Pulmonary artery endothelial cell (primary cell): ENCODE data around the gene ATP1A4. TPM values are rescaled to one million over a fixed set of nuclear protein-coding genes. Genes with fewer than 3 reads are reported as not detected.

Source experiments
- DNase-seq: peaks from one replicate; pipeline ENCODE4 v3.0.0-alpha.2; 2011; ENCODE audit warnings: low read depth, low spot score
- total RNA-seq: library from RNA; depleted of rRNA; stranded (reverse); fragments of >200 nt; gene quantifications from 2 replicates; pipeline ENCODE4 v1.2.3, GENCODE V29; 2014

ATP1A4 gene
- total RNA-seq, 1 donor from 2014 or later, result not detected

- no peak for DNase-seq
Observed at GRCh38 chr1:160171980-160172379, 20.6 kb downstream of the ATP1A4 start.

DNA sequence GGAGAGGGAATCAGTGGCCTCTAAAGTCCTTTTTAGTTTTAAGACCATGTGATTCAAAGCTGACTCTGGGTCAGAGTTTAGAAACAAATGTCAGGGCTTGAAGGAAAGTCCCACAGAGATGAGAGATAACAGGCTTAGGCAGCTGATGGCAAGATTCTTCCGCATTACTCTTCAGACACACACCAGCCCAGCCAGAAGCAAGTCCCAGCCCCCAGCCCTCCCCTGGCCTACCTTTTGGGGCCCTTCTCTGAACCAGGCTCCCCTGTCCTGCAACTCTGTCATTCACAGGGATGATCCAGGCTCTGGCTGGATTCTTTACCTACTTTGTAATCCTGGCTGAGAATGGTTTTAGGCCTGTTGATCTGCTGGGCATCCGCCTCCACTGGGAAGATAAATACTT, 25.8 kb downstream of the ATP1A4 start:
- no peak for DNase-seq

- DNase-seq, result no peak
Observed at GRCh38 chr1:160177667-160178066, 26.3 kb downstream of the ATP1A4 start.

DNA sequence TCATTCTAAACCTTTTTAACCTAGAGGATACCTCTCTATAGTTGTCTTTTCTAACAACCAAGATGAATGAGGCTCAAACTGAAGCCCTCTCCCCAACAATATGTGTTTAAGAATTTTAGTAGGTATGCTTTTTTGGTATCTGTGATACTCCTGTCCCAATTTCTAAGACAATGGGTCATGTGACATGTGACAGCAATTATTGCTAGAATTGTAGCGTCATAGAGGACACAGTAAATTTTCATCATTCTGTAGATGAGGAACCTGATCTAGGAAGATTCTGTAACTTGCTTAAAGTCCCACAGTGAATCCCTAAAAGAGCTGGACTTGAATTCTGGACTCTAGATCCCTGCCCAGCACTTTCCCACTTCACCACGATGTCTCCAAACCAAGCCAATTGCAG, 27.3 kb downstream of the ATP1A4 start:
- DNase-seq, result no peak

- DNase-seq, result no peak
Observed at GRCh38 chr1:160179336-160179735, 27.9 kb downstream of the ATP1A4 start.

DNA sequence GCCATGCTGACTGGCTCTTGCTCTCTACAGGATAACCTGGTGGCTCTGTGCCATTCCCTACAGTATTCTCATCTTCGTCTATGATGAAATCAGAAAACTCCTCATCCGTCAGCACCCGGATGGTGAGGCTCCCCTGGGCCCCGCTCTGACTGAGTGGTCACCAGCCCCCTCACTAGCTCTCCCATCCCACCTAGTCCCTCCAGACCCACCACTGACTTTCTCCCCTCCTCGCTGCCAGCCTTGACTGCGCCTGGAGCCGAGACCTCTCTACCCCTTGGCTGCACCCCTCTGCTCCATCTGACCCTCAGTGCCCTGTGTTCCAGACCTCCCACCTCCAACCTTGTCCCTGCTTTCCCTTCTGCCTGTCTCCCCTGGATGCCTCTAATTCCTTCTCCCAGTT, 34.8 kb downstream of the ATP1A4 start:
- no peak for DNase-seq

DNA sequence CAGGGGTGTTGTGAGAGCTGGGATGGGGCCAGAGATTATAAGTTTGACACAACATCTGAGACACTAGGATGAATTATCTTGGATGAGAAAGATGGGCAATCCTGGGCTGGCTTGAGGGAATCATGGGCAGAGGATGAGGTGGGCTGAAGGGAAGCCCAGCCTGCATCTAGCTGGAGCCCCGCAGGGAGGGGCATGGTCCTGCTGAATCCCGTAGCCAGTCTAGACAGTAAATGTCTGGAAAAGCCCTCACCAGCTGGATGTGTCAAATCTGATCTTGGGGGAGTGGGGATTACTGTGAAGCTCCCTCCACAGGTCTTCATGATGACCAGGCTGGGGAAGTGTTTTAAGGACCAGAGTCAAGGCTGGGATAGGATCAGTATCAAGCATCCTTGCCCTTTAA, 35.3 kb downstream of the ATP1A4 start:
- DNase-seq, result no peak

DNA sequence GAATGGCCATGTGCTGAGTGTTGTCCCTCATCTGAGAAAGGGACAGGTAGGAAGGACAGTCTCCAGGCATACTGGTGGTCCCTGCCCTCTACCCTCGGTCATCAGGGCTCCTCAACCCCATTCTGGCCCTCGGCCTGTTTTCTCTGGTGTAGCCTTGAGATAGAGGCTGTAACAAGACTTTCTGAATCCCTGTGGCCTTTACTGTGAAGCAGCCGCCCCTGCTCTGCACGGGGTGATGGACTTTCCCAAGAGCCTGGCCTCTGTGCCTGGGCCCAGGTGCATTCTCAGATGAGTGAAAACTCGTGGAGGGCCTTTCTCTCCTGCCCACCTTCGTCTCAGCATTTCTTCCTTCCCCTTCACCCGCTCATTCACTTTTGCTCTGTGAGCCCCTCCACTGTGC, 36.0 kb downstream of the ATP1A4 start:
- DNase-seq, result no peak

GRCh38 chr1:160188341-160188740, 36.9 kb downstream of the ATP1A4 start:
- no peak for DNase-seq

DNA sequence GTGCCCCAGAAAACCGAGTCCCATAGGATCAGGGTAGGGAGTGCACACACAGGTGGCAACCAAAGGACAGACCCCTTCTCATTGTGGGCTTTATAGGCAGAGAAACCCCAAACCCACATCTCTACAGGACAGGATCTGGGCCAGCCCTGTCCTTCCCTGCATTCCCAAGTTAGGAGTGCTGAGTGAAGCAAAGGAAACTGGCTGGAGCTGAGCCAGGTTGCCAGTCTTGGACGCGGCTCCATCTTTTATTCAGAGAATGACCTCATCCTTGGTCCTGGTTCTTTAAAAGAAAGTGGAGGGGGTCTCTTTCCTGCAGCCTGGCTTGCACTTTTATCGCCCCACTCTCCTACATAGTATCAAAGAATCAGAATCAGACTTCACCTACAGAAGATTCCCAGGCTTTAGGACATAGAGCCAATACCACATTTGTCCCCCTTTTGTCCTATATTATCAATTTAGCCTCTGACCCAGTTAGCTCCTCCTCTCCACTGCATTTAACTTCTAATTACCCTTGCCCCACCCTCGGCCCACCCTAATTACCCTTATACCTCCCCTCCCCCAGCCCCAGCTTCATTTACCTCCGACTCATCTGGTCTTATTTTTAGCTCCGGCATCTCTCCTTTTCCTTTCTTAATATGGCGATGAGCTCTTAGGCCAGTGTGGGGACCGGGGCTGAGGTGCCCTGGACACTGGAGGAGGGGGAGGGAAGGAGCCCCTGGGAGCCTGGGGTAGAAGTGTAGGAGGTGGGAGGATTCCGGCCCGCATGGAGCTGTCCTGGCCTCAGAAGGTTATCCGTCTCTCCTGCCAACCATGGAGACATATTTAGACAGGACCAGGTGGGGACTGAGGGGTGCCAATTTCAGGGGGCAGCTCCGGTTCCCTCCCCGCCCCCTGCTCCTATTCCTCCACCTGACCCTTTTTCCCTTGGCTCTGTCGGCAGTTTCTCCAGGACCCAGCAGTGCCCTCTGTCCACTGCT, 38.5 kb downstream of the ATP1A4 start, which contains the start of gene CASQ1:
CASQ1 (plus strand) TSS at position 927 of the 977 bp plus-strand sequence. CDS start 177 bp downstream, outside the sequence.
- DNase-seq, result no peak

- DNase-seq, result no peak
Observed at GRCh38 chr1:160191756-160192155, 40.4 kb downstream of the ATP1A4 start.

DNA sequence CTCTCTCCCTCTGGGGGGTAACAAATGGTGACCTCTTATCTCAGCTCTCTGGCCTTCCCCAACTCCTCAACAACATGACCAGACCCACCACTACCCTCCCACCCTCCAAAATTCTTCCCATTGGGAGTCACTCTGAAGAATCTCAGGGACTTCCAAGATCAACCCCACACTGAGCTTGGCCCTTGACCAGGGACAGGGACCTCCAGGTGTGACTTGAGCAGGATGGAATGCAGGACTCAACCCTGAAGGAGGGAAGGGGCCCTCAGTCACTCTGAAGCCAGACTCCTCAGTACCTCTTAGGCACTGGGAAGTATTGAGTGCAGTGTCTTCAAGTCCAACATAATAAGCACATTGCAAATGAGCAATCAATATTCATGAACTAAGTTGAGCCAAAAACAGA, 40.8 kb downstream of the ATP1A4 start:
- no peak for DNase-seq

DNA sequence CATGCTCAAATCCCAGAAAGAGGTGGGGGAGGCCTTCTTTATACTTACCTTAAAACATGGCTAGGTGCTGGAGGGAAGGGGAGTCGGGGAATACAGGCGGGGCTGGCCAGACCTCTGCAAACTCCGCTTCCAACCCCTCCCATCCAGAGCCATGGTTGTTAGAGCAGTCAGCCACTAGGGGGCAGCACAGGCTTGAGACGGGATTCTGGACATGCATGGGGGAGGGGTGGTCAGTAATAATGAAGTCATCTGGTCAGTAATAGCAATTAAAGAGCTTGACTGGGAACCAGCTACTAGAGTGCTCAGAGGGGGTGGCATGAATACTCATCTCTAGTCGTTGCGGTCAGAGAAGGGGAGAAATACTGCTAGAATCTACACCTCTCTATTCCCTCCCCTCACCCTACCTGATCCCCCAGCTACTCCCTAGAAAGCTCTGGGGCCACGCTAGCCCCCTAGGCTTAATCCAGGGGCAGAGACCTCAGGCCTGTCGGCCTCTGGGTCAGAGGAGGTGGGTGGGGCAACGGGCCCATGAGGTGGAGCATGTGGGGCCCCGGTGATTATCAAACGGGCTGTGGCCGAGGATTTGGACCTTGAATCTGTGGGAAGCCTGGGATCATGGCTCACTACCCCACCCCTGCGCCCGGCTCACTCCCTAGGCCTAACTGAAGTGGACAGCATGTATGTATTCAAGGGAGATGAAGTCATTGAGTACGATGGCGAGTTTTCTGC, 41.9 kb downstream of the ATP1A4 start:
- peak; percentile 52 for DNase-seq

DNA sequence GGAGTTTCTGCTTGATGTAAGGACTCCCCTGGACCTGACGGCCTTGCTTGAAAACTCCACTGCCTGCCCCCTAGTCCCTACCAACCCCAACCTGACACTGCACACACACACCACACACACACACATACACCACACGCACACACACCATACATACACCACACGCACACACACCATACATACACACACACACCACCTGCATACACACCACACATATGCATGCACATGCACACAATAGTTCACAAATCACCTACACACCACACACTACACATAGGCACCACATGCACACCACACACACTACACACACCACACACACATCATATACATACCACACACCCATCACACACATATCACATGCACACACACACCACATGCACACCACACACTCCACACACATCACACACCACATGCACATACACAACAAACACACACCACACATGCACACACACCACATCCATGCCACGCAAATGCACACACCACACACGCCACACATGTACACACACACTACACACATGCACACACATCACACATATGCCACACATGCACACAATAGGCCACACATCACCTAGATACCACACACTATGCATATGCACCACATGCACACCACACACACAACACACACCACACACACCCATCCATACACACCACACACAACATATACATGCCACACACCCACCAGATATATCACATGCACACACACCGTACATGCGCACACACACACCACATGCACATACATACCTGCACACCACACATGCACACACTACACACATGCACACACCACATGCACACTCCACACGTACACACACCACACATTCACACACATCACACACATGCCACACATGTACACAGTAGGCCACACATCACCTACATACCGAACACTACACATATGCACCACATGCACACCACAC, 42.7 kb downstream of the ATP1A4 start:
- DNase-seq, result no peak

DNA sequence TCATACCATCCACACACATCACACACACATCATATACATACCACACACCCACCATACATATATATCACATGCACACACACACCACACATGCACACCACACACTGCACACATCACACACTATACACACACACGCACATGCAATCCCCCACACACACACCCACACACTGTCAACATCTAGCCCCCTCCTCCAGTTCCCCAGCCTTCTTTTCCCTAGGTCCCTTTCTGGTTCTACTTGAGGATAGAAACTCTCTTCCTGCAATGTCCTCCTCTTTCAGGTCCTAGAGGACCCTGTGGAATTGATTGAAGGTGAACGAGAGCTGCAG, 43.3 kb downstream of the ATP1A4 start:
- no peak for DNase-seq

DNA sequence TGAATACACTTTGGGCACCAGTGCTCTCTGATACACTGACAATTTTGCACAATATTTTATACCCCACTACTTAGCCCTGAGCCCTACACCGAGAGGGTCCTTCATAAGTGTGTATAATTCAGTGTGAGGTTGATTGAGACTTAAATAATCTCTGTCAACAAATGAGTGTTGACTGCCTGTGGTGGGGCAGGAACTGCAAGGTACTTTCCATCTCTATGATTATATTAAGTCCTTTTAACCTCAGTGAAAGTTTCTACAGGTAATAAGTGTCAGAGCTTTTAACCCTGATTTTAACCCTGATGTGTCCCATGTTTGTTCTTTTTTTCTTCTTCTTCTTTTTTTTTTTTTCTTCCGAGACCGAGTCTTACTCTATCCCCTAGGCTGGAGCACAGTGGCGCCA, 44.7 kb downstream of the ATP1A4 start:
- DNase-seq, result no peak

DNA sequence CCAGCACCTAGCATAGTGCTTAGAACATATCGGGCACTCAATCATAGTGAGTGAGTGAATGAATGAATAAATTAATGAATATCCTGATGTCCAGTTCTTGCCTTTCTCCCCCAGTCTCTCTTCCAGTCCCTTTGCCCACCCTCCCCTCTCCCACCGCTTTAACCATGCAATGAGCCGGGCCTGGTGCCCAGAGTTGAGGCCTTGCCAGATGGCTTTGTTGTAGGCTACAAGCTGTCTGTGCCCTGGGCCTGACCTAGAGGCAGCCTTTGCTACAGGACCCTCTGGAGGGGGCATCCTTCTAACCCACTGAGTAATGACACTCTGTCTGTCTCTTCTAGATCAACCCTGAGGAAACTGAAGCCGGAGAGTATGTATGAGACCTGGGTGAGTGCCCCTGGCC, 45.8 kb downstream of the ATP1A4 start:
- DNase-seq, result no peak

- no peak for DNase-seq
Observed at GRCh38 chr1:160200786-160201185, 49.4 kb downstream of the ATP1A4 start.

- no peak for DNase-seq
Observed at GRCh38 chr1:160204526-160205241, 53.3 kb downstream of the ATP1A4 start.

DNA sequence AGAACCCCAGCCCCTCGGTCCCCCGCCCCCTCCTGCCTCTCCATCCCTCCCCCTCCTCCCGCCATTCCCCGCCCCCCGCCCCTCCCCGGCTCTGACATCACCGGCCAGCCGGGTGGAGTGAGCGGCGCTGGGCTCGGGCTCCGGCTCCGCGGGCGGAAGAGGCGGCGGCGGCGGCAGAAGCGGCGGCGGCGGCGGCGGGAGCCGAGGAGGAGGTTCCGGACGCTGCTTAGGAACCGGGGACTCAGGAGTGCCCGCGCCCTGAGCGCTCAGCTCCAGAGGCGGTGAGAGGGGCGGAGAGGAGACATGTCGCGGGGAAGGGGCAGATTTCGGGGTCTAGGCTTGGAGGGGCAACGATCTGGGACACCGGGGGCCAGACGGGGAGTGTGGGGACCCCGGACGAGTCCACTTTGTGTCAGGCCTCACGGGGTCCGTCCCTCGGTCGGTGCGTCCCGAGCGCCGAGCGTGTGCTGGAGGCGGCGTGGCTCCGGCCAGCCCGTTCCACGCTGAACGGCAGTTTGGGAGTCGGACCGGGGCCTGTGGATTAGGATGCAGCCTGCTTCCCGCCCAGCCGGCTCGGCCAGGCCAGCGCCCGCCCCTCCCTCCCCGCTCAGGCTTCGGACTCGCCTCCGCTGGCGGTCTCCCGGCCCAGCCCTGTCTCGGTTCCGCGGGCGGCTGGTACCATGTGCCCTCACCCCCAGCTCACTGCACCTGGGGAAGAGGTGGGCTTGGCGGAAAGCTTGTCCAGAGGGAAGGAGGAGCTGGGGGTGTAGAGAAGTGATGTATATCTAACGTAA, 54.0 kb downstream of the ATP1A4 start, which contains the start of gene PEA15:
PEA15 (plus strand) TSS at position 143 of the 794 bp plus-strand sequence. CDS start 6,161 bp downstream, outside the sequence.
- DNase-seq, result no peak
